ENCODE results near the gene PPP1R26. TPM values are rescaled to one million over a fixed set of nuclear protein-coding genes. Genes with fewer than 3 reads are reported as not detected.
A peak's percentile ranks its signal among the peaks of the same experiment; 100 is the strongest.

The PPP1R26 gene
- total and polyA plus RNA-seq, 2 of the 13 experiments (the other 11 are each of a cell fraction or from before 2014, with no cell fraction given) = 8.6 to 11.6 TPM

DNA sequence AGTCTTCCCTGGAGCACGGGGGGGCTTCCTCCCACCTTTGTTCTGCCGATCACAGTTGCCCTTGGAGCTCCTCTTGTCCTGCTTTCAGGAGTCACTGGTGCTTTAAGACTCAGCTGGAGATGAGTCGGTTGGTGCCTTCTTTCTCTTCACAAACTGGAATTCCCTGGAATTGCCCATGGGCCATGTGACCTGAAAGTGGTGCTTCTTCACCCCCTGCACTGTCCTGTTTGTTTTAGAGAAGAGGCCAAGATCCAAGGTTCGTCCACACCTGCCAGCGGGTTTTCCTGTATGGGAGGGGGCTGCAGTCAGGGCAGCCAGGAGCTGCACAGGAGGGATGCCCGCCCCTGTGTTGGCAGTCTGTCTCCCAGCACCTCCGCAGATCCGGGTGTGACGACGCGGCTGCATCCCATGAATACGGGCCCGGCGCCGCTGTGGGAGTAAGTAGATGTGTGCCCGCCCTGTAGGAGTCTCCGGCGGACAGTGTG is 11.4 kb downstream of the PPP1R26 start (continued):
- TF ChIP-seq ZBED4 (CRISPR knock-in tag; IDR thresholded peaks at IDR 0.05; ENCODE audit: borderline replicate concordance) (no peak), ZNF749 (CRISPR knock-in tag; IDR thresholded peaks at IDR 0.05; ENCODE audit: borderline replicate concordance) (no peak), SCMH1 (CRISPR knock-in tag; IDR thresholded peaks at IDR 0.05; ENCODE audit: borderline replicate concordance) (no peak), SNAPC2 (CRISPR knock-in tag; IDR thresholded peaks at IDR 0.05) (no peak), ERF (CRISPR knock-in tag; IDR thresholded peaks at IDR 0.05) (peak; percentile 32; the same call in 1 of the 2 replicates), ZNF782 (CRISPR knock-in tag; IDR thresholded peaks at IDR 0.05; ENCODE audit: borderline replicate concordance) (no peak), ZNF644 (CRISPR knock-in tag; IDR thresholded peaks at IDR 0.05; ENCODE audit: low read depth) (0 out of 2 replicates have a peak, but pooled peaks have one; percentile 21), STAT5B (CRISPR knock-in tag; IDR thresholded peaks at IDR 0.05) (no peak), ZUFSP (CRISPR knock-in tag; IDR thresholded peaks at IDR 0.05; ENCODE audit: borderline replicate concordance) (no peak), MTF2 (CRISPR knock-in tag; IDR thresholded peaks at IDR 0.05; ENCODE audit: borderline replicate concordance) (no peak), ZNF703 (CRISPR knock-in tag; IDR thresholded peaks at IDR 0.05; ENCODE audit: borderline replicate concordance) (no peak), MAZ (IDR thresholded peaks at IDR 0.05; ENCODE audit: borderline replicate concordance, low read depth, low read length) (no peak), MAZ (CRISPR knock-in tag; IDR thresholded peaks at IDR 0.05; ENCODE audit: low read depth) (no peak), FOXA1 (IDR thresholded peaks at IDR 0.05) (no peak), FOXA1 (CRISPR knock-in tag; IDR thresholded peaks at IDR 0.05) (peak; percentile 78), ZFYVE20 (CRISPR knock-in tag; IDR thresholded peaks at IDR 0.05; ENCODE audit: borderline replicate concordance, low read depth) (no peak), RBAK (CRISPR knock-in tag; IDR thresholded peaks at IDR 0.05) (no peak), ZNF768 (CRISPR knock-in tag; IDR thresholded peaks at IDR 0.05) (no peak; the same call in 1 of the 2 replicates), ZSCAN21 (CRISPR knock-in tag; IDR thresholded peaks at IDR 0.05; ENCODE audit: borderline replicate concordance) (no peak; the same call in 1 of the 2 replicates), SAP130 (CRISPR knock-in tag; IDR thresholded peaks at IDR 0.05; ENCODE audit: low read depth) (peak; percentile 64), NONO (IDR thresholded peaks at IDR 0.05) (no peak), NONO (CRISPR knock-in tag; conservative IDR thresholded peaks at IDR 0.05) (peak; percentile 65), PCBP2 (optimal IDR thresholded peaks at IDR 0.05; ENCODE audit: low read depth, low read length, poor library complexity, severe bottlenecking) (no peak)
- TF ChIP-seq, protein P1, sequence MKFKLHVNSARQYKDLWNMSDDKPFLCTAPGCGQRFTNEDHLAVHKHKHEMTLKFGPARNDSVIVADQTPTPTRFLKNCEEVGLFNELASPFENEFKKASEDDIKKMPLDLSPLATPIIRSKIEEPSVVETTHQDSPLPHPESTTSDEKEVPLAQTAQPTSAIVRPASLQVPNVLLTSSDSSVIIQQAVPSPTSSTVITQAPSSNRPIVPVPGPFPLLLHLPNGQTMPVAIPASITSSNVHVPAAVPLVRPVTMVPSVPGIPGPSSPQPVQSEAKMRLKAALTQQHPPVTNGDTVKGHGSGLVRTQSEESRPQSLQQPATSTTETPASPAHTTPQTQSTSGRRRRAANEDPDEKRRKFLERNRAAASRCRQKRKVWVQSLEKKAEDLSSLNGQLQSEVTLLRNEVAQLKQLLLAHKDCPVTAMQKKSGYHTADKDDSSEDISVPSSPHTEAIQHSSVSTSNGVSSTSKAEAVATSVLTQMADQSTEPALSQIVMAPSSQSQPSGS (CRISPR knock-in tag; IDR thresholded peaks at IDR 0.05) = no peak
- TF ChIP-seq, protein P2, sequence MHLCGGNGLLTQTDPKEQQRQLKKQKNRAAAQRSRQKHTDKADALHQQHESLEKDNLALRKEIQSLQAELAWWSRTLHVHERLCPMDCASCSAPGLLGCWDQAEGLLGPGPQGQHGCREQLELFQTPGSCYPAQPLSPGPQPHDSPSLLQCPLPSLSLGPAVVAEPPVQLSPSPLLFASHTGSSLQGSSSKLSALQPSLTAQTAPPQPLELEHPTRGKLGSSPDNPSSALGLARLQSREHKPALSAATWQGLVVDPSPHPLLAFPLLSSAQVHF (CRISPR knock-in tag; IDR thresholded peaks at IDR 0.05) = no peak

Measured in HepG2 (cell line).